ENCODE data around the gene SUPT3H.
A peak's percentile ranks its signal among the peaks of the same experiment; 100 is the strongest.
"Not testable (repeated sequence)": the region's sequence is repeated elsewhere in the genome, so short reads cannot be mapped to it uniquely, and the experiment has no call there.

The SUPT3H gene

GRCh38 chr6:45105170-45105820 is 272.4 kb downstream of the SUPT3H start:
- no peak for DNase-seq

- DNase-seq, result no peak
These were observed 273.3 kb downstream of the SUPT3H start for GRCh38 chr6:45104429-45104828.

GRCh38 chr6:45098256-45098655 is 279.5 kb downstream of the SUPT3H start:
- no peak for DNase-seq

- no peak for DNase-seq
These were observed 282.9 kb downstream of the SUPT3H start for GRCh38 chr6:45094831-45095230.

GRCh38 chr6:45092135-45092534 is 285.6 kb downstream of the SUPT3H start:
- no peak for DNase-seq

GRCh38 chr6:45086360-45087084 is 291.2 kb downstream of the SUPT3H start:
- DNase-seq, result no peak

- DNase-seq, result peak; percentile 4
These were observed 293.5 kb downstream of the SUPT3H start for GRCh38 chr6:45084257-45084656.

- DNase-seq, result no peak
These were observed 295.6 kb downstream of the SUPT3H start for GRCh38 chr6:45082091-45082490.

GRCh38 chr6:45081634-45082033 is 296.1 kb downstream of the SUPT3H start:
- no peak for DNase-seq

- DNase-seq, result no peak
These were observed 299.3 kb downstream of the SUPT3H start for GRCh38 chr6:45078432-45078831.

- DNase-seq, result no peak
These were observed 301.4 kb downstream of the SUPT3H start for GRCh38 chr6:45076217-45076930.

- DNase-seq, result no peak
These were observed 302.5 kb downstream of the SUPT3H start for GRCh38 chr6:45075246-45075645.

- DNase-seq, result no peak
These were observed 303.3 kb downstream of the SUPT3H start for GRCh38 chr6:45074439-45074838.

GRCh38 chr6:45073771-45074170 is 304.0 kb downstream of the SUPT3H start:
- DNase-seq, result no peak

GRCh38 chr6:45072673-45073072 is 305.1 kb downstream of the SUPT3H start:
- DNase-seq, result no peak

GRCh38 chr6:45072016-45072415 is 305.7 kb downstream of the SUPT3H start:
- DNase-seq, result no peak

- DNase-seq, result no peak
These were observed 308.6 kb downstream of the SUPT3H start for GRCh38 chr6:45069091-45069490.

GRCh38 chr6:45067446-45067845 is 310.3 kb downstream of the SUPT3H start:
- DNase-seq, result not testable (repeated sequence)

- not testable (repeated sequence) for DNase-seq
These were observed 315.1 kb downstream of the SUPT3H start for GRCh38 chr6:45062659-45063058.

- DNase-seq, result no peak
These were observed 320.0 kb downstream of the SUPT3H start for GRCh38 chr6:45057711-45058110.

GRCh38 chr6:45054610-45055009 is 323.1 kb downstream of the SUPT3H start:
- DNase-seq, result no peak

- no peak for DNase-seq
These were observed 325.4 kb downstream of the SUPT3H start for GRCh38 chr6:45052325-45052724.

GRCh38 chr6:45049188-45049843 is 328.4 kb downstream of the SUPT3H start:
- DNase-seq, result peak; percentile 3

Measured in activated CD4-positive, alpha-beta T cell treated with anti-CD3 and anti-CD28 coated beads, Interleukin-2, amount 50 U/mL, for 16 hours (primary cell).